ENCODE data around the gene JAM2. TPM values are rescaled to one million over a fixed set of nuclear protein-coding genes. Genes with fewer than 3 reads are reported as not detected.

The JAM2 gene
- total RNA-seq, 6 donors from 2014 or later = 7.8 to 29.3 (median 11.2) TPM

- Histone ChIP-seq H3K27ac (no peak overlapping the region), H3K9me3 (no peaks in the 10 kb centered on the region), H3K36me3 (no peaks in the 10 kb centered on the region), H3K4me3 (no peak overlapping the region), H3K4me1 (no peaks in the 10 kb centered on the region), H3K27me3 (no peaks in the 10 kb centered on the region)
- no peak for ATAC-seq (ENCODE audit: low FRiP score in 2 of 2)
- DNase-seq = no peak
- WGBS, 2 donors = 85 to 86% methylated on average over 2 of the region's 2 CpGs
- no peak for TF ChIP-seq POLR2A (IDR thresholded peaks at IDR 0.05)
- no peak for TF ChIP-seq EP300 (IDR thresholded peaks at IDR 0.05)
Measured at GRCh38 chr21:25656412-25656811, 17.4 kb downstream of the JAM2 start.

- ATAC-seq (ENCODE audit: low FRiP score in 2 of 2) (no peak), DNase-seq (no peak)
- TF ChIP-seq POLR2A (IDR thresholded peaks at IDR 0.05) (no peak), POLR2AphosphoS5 (IDR thresholded peaks at IDR 0.05) (no peak), CTCF (IDR thresholded peaks at IDR 0.05) (no peak), EP300 (IDR thresholded peaks at IDR 0.05) (no peak)
- WGBS, 2 donors = 92 to 96% methylated on average over 2 of the region's 2 CpGs
- Histone ChIP-seq H3K4me3 (no peak overlapping the region), H3K27ac (no peak overlapping the region), H3K4me1 (no peaks in the 10 kb centered on the region), H3K9me3 (no peaks in the 10 kb centered on the region), H3K36me3 (no peaks in the 10 kb centered on the region), H3K27me3 (no peaks in the 10 kb centered on the region)
Measured at GRCh38 chr21:25657140-25657539, 18.1 kb downstream of the JAM2 start.

- Histone ChIP-seq H3K27ac (no peak overlapping the region), H3K9me3 (no peaks in the 10 kb centered on the region), H3K4me3 (no peak overlapping the region), H3K4me1 (no peaks in the 10 kb centered on the region), H3K36me3 (no peaks in the 10 kb centered on the region), H3K27me3 (no peaks in the 10 kb centered on the region)
- no peak for ATAC-seq (ENCODE audit: low FRiP score in 2 of 2)
- no peak for DNase-seq
- TF ChIP-seq CTCF (IDR thresholded peaks at IDR 0.05) (no peak), POLR2A (IDR thresholded peaks at IDR 0.05) (no peak), EP300 (IDR thresholded peaks at IDR 0.05) (no peak), POLR2AphosphoS5 (IDR thresholded peaks at IDR 0.05) (no peak)
- WGBS, 2 donors = 50 to 56% methylated on average over 1 of the region's 1 CpG
Measured at GRCh38 chr21:25658427-25659035, 19.5 kb downstream of the JAM2 start.

GRCh38 chr21:25660233-25660632, 21.2 kb downstream of the JAM2 start:
- Histone ChIP-seq H3K27me3 (no peaks in the 10 kb centered on the region), H3K4me3 (no peak overlapping the region), H3K36me3 (no peaks in the 10 kb centered on the region), H3K27ac (no peak overlapping the region), H3K4me1 (no peaks in the 10 kb centered on the region), H3K9me3 (no peaks in the 10 kb centered on the region)
- no peak for TF ChIP-seq POLR2AphosphoS5 (IDR thresholded peaks at IDR 0.05)
- no peak for TF ChIP-seq EP300 (IDR thresholded peaks at IDR 0.05)
- TF ChIP-seq POLR2A (IDR thresholded peaks at IDR 0.05) = no peak
- TF ChIP-seq CTCF (IDR thresholded peaks at IDR 0.05) = no peak
- no peak for ATAC-seq (ENCODE audit: low FRiP score in 2 of 2)
- no peak for DNase-seq
- WGBS, 2 donors = 34 to 76% methylated on average over 1 of the region's 1 CpG

- H3K4me1 ChIP-seq = no peaks in the 10 kb centered on the region
- no peaks in the 10 kb centered on the region for H3K36me3 ChIP-seq
- no peak overlapping the region for H3K27ac ChIP-seq
- no peak overlapping the region for H3K4me3 ChIP-seq
- WGBS, 2 donors = 84 to 89% methylated on average over 4 of the region's 4 CpGs
- H3K9me3 ChIP-seq = no peaks in the 10 kb centered on the region
- no peaks in the 10 kb centered on the region for H3K27me3 ChIP-seq
- no peak for TF ChIP-seq POLR2AphosphoS5 (IDR thresholded peaks at IDR 0.05)
- DNase-seq (no peak), ATAC-seq (ENCODE audit: low FRiP score in 2 of 2) (peak in 1 of 2 donors; percentile 31)
Measured at GRCh38 chr21:25664491-25664931, 25.5 kb downstream of the JAM2 start.

GRCh38 chr21:25670726-25671125, 31.7 kb downstream of the JAM2 start:
- Histone ChIP-seq H3K4me3 (no peak overlapping the region), H3K4me1 (peaks cover 0 to 8% (median 5%) of the 10 kb centered on the region in 4 donors), H3K9me3 (no peaks in the 10 kb centered on the region), H3K36me3 (no peaks in the 10 kb centered on the region), H3K27ac (peak overlapping the region in 2 of 4 donors; percentile 37 to 75), H3K27me3 (no peaks in the 10 kb centered on the region)
- TF ChIP-seq CTCF (IDR thresholded peaks at IDR 0.05) (no peak), POLR2AphosphoS5 (IDR thresholded peaks at IDR 0.05) (peak in 1 of 2 donors; percentile 46)
- peak in 1 of 2 donors; percentile 54 for ATAC-seq (ENCODE audit: low FRiP score in 2 of 2)
- no peak for DNase-seq
